Breast epithelium (tissue), 4 donors: Measurements from ENCODE around the gene FBL. TPM values are rescaled to one million over a fixed set of nuclear protein-coding genes. Genes with fewer than 3 reads are reported as not detected.

ENCODE experiments used
- DNase-seq, 2 donors: peaks; one replicate each; pipeline ENCODE4 v3.0.0-alpha.2; 2019; ENCODE audit warnings: low spot score in 2 of 2
- H3K27ac ChIP-seq, 2 donors: fragments of 200-600 bp; sonication (generic) in 1 of 2; one replicate each; pipeline ENCODE4 v1.5.1; 2016 to 2019; ENCODE audit warnings: mild to moderate bottlenecking in 1 of 2
- H3K27me3 ChIP-seq, 2 donors: fragments of 200-600 bp; sonication (generic) in 1 of 2; one replicate each; pipeline versions ENCODE4 v1.5.1 to v1.6.0; 2017 to 2019; ENCODE audit warnings: control low read depth in 1 of 2, mild to moderate bottlenecking in 1 of 2
- H3K36me3 ChIP-seq: fragments of 200-600 bp; one replicate; pipeline ENCODE4 v1.5.1; 2019
- H3K4me1 ChIP-seq, 2 donors: fragments of 200-600 bp; sonication (generic); one replicate each; pipeline ENCODE4 v1.5.1; 2016 to 2019; ENCODE audit warnings: control low read depth in 1 of 2
- H3K4me3 ChIP-seq, 3 donors: fragments of 200-600 bp; sonication (generic); 1 replicate in 2 of 3; 2 replicates in 1 of 3; pipeline ENCODE4 v1.5.1; 2016 to 2019; ENCODE audit warnings: mild to moderate bottlenecking in 3 of 3, moderate library complexity in 2 of 3
- H3K9me3 ChIP-seq, 2 donors: fragments of 200-600 bp; sonication (generic) in 1 of 2; one replicate each; pipeline ENCODE4 v1.5.1; 2016 to 2019; ENCODE audit warnings: control low read depth in 1 of 2
- POLR2A ChIP-seq: fragments of 450-650 bp; IDR thresholded peaks from one replicate; pipeline ENCODE4 v1.6.1; 2016; ENCODE audit warnings: antibody characterized with exemption, mild to moderate bottlenecking, moderate library complexity
- POLR2AphosphoS5 ChIP-seq, 3 donors: sonication (generic); formaldehyde crosslinking; IDR thresholded peaks; one replicate each; pipeline ENCODE4 v1.6.1; 2017; ENCODE audit warnings: antibody characterized with exemption in 3 of 3
- intact Hi-C: fragments of 100-400 bp; cut with DNase I; formaldehyde crosslinking; loops from one replicate; pipeline ENCODE4 v1.15.1; 2023; ENCODE audit warnings: low total_unique reads
- total RNA-seq, 3 donors: library from RNA; depleted of rRNA; stranded (reverse); fragments of >200 nt; gene quantifications; one replicate each; pipeline ENCODE4 v1.1.0, GENCODE V29; 2016
- TF ChIP-seq, protein P1 (sequence below), 3 donors: fragments of 450-650 bp; IDR thresholded peaks; one replicate each; pipeline ENCODE4 v1.5.1; 2016 to 2017; ENCODE audit warnings: antibody characterized with exemption in 3 of 3, mild to moderate bottlenecking in 3 of 3, moderate library complexity in 3 of 3

FBL gene
- total RNA-seq, 3 donors from 2014 or later = 111 to 217 (median 145) TPM

DNA sequence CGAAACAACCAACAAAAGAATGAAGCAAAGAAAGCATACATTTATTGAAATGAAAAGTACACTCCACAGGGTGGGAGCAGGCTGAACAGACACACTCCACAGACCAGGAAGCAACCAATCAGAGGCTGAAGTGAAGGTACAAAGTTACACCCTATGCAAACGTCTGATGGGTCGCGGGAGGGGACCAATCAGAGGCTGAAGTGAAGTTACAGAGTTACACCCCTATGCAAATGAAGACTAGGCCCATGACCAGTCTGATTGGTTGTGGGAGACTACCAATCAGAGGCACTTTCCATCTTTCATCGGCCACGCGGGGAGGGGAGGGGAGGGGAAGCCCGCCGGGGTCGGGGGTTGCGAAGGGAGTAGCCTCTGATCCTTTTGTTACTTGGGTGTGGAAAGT, 12.4 kb upstream of the FBL start:
- H3K4me1 ChIP-seq = no peaks in the 10 kb centered on the region
- peak overlapping the region in 1 of 3 donors; percentile 35 for H3K4me3 ChIP-seq
- DNase-seq = no peak
- no peak overlapping the region for H3K27ac ChIP-seq
- no peaks in the 10 kb centered on the region for H3K9me3 ChIP-seq
- no peaks in the 10 kb centered on the region for H3K27me3 ChIP-seq
- intact Hi-C loops = no loop called here
- TF ChIP-seq POLR2A (no peak), POLR2AphosphoS5 (IDR thresholded peaks at IDR 0.05) (no peak)
- TF ChIP-seq, protein P1, sequence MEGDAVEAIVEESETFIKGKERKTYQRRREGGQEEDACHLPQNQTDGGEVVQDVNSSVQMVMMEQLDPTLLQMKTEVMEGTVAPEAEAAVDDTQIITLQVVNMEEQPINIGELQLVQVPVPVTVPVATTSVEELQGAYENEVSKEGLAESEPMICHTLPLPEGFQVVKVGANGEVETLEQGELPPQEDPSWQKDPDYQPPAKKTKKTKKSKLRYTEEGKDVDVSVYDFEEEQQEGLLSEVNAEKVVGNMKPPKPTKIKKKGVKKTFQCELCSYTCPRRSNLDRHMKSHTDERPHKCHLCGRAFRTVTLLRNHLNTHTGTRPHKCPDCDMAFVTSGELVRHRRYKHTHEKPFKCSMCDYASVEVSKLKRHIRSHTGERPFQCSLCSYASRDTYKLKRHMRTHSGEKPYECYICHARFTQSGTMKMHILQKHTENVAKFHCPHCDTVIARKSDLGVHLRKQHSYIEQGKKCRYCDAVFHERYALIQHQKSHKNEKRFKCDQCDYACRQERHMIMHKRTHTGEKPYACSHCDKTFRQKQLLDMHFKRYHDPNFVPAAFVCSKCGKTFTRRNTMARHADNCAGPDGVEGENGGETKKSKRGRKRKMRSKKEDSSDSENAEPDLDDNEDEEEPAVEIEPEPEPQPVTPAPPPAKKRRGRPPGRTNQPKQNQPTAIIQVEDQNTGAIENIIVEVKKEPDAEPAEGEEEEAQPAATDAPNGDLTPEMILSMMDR (IDR thresholded peaks at IDR 0.05) = no peak
- H3K36me3 ChIP-seq = no peaks in the 10 kb centered on the region

DNA sequence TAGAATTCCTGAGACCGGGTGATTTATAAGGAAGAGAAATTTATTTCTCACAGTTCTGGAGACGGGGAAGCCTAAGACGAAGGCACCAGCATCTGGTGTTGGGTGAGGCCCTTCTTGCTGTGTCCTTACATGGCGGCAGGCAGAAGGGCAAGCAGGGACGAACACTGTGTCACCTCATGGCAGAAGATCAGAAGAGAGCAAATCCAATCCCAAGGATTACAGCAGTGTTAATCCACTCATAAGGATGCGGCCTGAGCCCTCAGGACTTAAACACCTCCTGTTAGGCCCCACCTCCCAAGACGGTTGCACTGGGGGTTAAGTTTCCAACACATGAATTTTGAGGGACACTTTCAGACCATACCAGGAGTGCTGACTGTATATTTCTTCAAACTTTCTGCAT, 6.7 kb upstream of the FBL start:
- no peak for DNase-seq
- no peaks in the 10 kb centered on the region for H3K4me1 ChIP-seq
- H3K27ac ChIP-seq = no peak overlapping the region
- no peak overlapping the region for H3K4me3 ChIP-seq
- H3K36me3 ChIP-seq = no peaks in the 10 kb centered on the region
- no peak for TF ChIP-seq POLR2AphosphoS5 (IDR thresholded peaks at IDR 0.05)
- TF ChIP-seq, protein P1 (IDR thresholded peaks at IDR 0.05) = no peak
- TF ChIP-seq POLR2A = no peak
- intact Hi-C loops = no loop called here
- H3K9me3 ChIP-seq = no peaks in the 10 kb centered on the region
- no peaks in the 10 kb centered on the region for H3K27me3 ChIP-seq

DNA sequence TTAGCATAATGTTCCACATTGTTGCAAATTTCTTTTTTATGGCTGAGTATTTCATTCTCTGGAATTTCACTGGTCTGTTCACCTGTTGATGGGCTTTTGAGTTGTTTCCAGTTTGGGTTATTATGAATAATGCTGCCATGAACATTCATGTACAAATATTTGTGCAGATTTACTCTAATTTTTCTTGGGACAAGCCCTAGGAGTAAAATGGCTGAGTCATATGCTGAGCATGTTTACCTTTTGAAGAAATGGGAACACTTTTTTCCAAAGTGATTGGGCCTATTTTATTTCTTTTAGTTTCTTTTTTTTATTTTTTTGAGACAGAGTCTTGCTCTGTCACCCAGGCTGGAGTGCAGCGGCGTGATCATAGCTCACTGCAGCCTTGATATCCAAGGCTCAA, 4.7 kb upstream of the FBL start:
- no peaks in the 10 kb centered on the region for H3K9me3 ChIP-seq
- no peaks in the 10 kb centered on the region for H3K36me3 ChIP-seq
- H3K4me1 ChIP-seq = no peaks in the 10 kb centered on the region
- no peak for TF ChIP-seq POLR2AphosphoS5 (IDR thresholded peaks at IDR 0.05)
- TF ChIP-seq POLR2A = no peak
- TF ChIP-seq, protein P1 (IDR thresholded peaks at IDR 0.05) = no peak
- no peak overlapping the region for H3K4me3 ChIP-seq
- DNase-seq = no peak
- no peaks in the 10 kb centered on the region for H3K27me3 ChIP-seq
- intact Hi-C loops = no loop called here
- H3K27ac ChIP-seq = no peak overlapping the region

DNA sequence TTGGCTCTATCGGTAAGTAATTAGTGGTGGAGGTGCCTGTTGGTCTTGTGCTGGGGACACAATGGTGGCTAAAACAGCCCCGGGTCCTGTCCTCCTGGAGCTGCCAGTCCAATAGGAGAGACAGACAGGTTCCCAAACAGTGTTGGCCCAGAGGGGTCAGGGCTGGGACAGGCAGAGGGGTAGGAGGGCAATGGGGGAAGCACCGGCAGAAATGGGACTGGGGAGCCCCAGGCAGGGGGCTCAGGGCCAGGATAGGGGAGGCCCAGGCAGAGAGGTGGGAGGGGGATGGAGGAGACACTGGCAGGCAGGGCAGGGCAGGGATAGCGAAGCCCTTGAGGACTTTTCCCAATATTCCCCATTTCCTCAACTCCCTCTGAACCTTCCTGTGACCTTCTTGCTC, 2.2 kb upstream of the FBL start:
- Histone ChIP-seq H3K9me3 (no peaks in the 10 kb centered on the region), H3K27ac (no peak overlapping the region), H3K4me1 (peaks cover 7 to 9% of the 10 kb centered on the region in 2 donors), H3K27me3 (no peaks in the 10 kb centered on the region), H3K36me3 (no peaks in the 10 kb centered on the region), H3K4me3 (no peak overlapping the region)
- no peak for TF ChIP-seq POLR2AphosphoS5 (IDR thresholded peaks at IDR 0.05)
- TF ChIP-seq, protein P1 (IDR thresholded peaks at IDR 0.05) = no peak
- no peak for TF ChIP-seq POLR2A
- DNase-seq = no peak
- intact Hi-C loops = loop anchor here (5.0 kb wide), 1 partner anchor 124 kb away; the partner anchor contains the start of gene PSMC4

DNA sequence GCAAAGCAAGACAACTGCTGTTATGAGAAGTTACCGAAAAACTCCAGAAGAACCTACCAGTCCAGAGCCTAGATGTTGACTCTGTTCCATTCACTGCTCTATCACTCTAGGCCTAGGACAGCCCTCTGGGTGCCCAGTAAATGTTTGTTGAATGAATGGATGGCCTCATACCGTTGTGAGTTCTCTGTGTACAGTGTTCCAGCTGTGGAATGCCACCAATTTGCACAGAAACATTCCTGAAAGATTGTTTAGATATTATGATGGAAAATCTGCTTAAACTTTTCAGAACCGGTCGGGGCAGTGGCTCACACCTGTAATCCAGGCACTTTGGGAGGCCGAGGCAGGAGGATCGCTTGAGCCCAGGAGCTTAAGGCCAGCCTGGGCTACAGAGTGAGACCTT, 1.3 kb upstream of the FBL start:
- no peak for DNase-seq
- Histone ChIP-seq H3K27me3 (no peaks in the 10 kb centered on the region), H3K27ac (no peak overlapping the region), H3K4me3 (no peak overlapping the region), H3K9me3 (no peaks in the 10 kb centered on the region), H3K36me3 (no peaks in the 10 kb centered on the region), H3K4me1 (peaks cover 7 to 12% of the 10 kb centered on the region in 2 donors)
- TF ChIP-seq POLR2A = no peak
- TF ChIP-seq, protein P1 (IDR thresholded peaks at IDR 0.05) = no peak
- TF ChIP-seq POLR2AphosphoS5 (IDR thresholded peaks at IDR 0.05) = no peak
- intact Hi-C loops = loop anchor here (5.0 kb wide), 1 partner anchor 125 kb away; the partner anchor contains the start of gene PSMC4
